Right lobe of liver (tissue), 4 donors: ENCODE results near the gene FLAD1.
A peak's percentile ranks its signal among the peaks of the same experiment; 100 is the strongest.

ENCODE experiments used
- POLR2A ChIP-seq: fragments of 450-650 bp; IDR thresholded peaks from one replicate; pipeline ENCODE4 v1.6.1; 2017; ENCODE audit warnings: antibody characterized with exemption, mild to moderate bottlenecking
- TF ChIP-seq, protein P1 (sequence below), 4 donors: fragments of 200-600 bp in 3 of 4; fragments of 450-650 bp in 1 of 4; IDR thresholded peaks; one replicate each; pipeline versions ENCODE4 v1.5.1 to v1.8.0; 2016 to 2022; ENCODE audit warnings: antibody characterized with exemption in 4 of 4, mild to moderate bottlenecking in 2 of 4
- donor health status: DM: no; HTN: no; CAD: no.
- donor health status: DM: no; HTN: no; CAD: no.
- donor health status: DM: no; HTN: yes; CAD: no.

DNA sequence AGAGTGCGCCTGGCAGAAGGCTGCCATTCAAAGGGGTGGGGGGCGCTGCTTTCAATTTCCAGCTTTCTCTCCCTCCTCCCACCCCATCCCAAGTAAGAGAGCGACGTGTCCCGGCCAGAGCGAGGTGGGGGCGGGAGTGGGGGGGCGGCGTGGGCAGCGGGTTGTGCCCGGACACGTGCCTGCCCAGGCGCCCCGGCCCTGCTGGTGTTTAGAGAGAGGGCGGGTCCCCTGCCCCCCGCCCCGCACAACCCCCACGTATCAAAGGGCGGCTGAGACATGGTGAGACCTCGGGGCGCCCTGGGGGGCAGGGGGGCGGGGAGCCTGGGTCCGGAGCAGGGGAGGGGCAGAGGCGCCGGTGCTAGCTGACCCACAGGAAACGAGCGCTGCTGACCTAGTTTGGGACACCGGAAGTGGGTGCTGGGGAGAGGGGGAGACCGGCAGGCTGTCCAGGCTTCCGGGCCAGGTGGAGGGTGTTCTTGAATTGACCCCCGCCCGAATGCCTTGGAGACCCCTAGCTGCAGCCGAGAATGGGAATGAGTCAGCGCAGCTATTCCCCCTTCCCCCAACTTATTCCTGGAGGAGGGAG lies 20.7 kb downstream of the FLAD1 start:
- TF ChIP-seq, protein P1, sequence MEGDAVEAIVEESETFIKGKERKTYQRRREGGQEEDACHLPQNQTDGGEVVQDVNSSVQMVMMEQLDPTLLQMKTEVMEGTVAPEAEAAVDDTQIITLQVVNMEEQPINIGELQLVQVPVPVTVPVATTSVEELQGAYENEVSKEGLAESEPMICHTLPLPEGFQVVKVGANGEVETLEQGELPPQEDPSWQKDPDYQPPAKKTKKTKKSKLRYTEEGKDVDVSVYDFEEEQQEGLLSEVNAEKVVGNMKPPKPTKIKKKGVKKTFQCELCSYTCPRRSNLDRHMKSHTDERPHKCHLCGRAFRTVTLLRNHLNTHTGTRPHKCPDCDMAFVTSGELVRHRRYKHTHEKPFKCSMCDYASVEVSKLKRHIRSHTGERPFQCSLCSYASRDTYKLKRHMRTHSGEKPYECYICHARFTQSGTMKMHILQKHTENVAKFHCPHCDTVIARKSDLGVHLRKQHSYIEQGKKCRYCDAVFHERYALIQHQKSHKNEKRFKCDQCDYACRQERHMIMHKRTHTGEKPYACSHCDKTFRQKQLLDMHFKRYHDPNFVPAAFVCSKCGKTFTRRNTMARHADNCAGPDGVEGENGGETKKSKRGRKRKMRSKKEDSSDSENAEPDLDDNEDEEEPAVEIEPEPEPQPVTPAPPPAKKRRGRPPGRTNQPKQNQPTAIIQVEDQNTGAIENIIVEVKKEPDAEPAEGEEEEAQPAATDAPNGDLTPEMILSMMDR (IDR thresholded peaks at IDR 0.05): no peak
- peak; percentile 53 for TF ChIP-seq POLR2A
